ENCODE results near the gene PCDHB1. TPM values are rescaled to one million over a fixed set of nuclear protein-coding genes. Genes with fewer than 3 reads are reported as not detected.

PCDHB1 gene
- total RNA-seq, 1 experiment from 2014 or later = 0.07 TPM

GRCh38 chr5:141082228-141082627, 31.1 kb downstream of the PCDHB1 start:
- H2AFZ ChIP-seq (ENCODE audit: low read length) = no peak overlapping the region
- no peak overlapping the region for H3K56ac ChIP-seq (ENCODE audit: insufficient read length, low read depth, low read length)
- no peak overlapping the region for H3K27ac ChIP-seq (ENCODE audit: insufficient read length, low read depth, low read length)
- no peaks in the 10 kb centered on the region for H3K79me1 ChIP-seq (ENCODE audit: insufficient read depth, low read depth, low read length, poor library complexity, severe bottlenecking)
- no peak overlapping the region for H2AK5ac ChIP-seq (ENCODE audit: insufficient read length, low read length)
- no peaks in the 10 kb centered on the region for H4K20me1 ChIP-seq (ENCODE audit: control insufficient read depth, insufficient read depth, insufficient read length)
- H2BK20ac ChIP-seq (ENCODE audit: low read depth, low read length, poor library complexity, severe bottlenecking) = no peak overlapping the region
- no peaks in the 10 kb centered on the region; the same call in 1 of the 2 replicates for H3K4me1 ChIP-seq (ENCODE audit: insufficient read depth, low read length)
- H3K4ac ChIP-seq (ENCODE audit: low read depth, low read length) = no peak overlapping the region
- no peak overlapping the region for H2BK12ac ChIP-seq (ENCODE audit: insufficient read length, low read depth, low read length)
- TF ChIP-seq CTCF (conservative IDR thresholded peaks at IDR 0.05) = no peak
- no peak overlapping the region for H3K18ac ChIP-seq (ENCODE audit: insufficient read length, low read depth, low read length)
- Mint-ChIP-seq H3K36me3 (ENCODE audit: insufficient read depth in 1 of 3, low read depth in 3 of 3) (peaks cover 0 to 6% (median 4%) of the 10 kb centered on the region in 3 experiments; a peak in 3 of 7 replicates), H3K27me3 (ENCODE audit: low read depth) (peaks cover 4% of the 10 kb centered on the region), H3K4me3 (no peak overlapping the region), H3K4me1 (peaks cover 4 to 6% of the 10 kb centered on the region in 2 experiments; a peak in 3 of 4 replicates), H3K9me3 (peaks cover 2 to 4% of the 10 kb centered on the region in 2 experiments; a peak in 2 of 5 replicates), H3K27ac (no peak overlapping the region)
- H2BK5ac ChIP-seq (ENCODE audit: insufficient read length, low read length) = no peak overlapping the region
- H4K8ac ChIP-seq (replicated peaks; ENCODE audit: insufficient read length, low read depth, low read length) = no peak overlapping the region
- H3K9ac ChIP-seq (ENCODE audit: extremely low read depth, insufficient read length, low read length) = no peak overlapping the region
- H3T11ph ChIP-seq (ENCODE audit: low read length) = no peak overlapping the region
- no peaks in the 10 kb centered on the region for H3K9me3 ChIP-seq (ENCODE audit: control insufficient read depth, low read depth, low read length)
- no peak overlapping the region for H4K5ac ChIP-seq (ENCODE audit: insufficient read length, low read depth, low read length)
- no peaks in the 10 kb centered on the region for H3K79me2 ChIP-seq (ENCODE audit: insufficient read depth, low read length)
- no peak overlapping the region for H3K23ac ChIP-seq (ENCODE audit: insufficient read length, low read depth, low read length)
- no peak overlapping the region for H2BK120ac ChIP-seq (ENCODE audit: low read depth, low read length, poor library complexity, severe bottlenecking)
- no peak for DNase-seq
- peaks cover 4% of the 10 kb centered on the region for H3K23me2 ChIP-seq (ENCODE audit: insufficient read length, low read depth, low read length, poor library complexity, severe bottlenecking)
- H3K27me3 ChIP-seq (ENCODE audit: insufficient read depth, low read length) = no peaks in the 10 kb centered on the region
- H3K4me2 ChIP-seq (ENCODE audit: insufficient read depth, insufficient read length, low read length) = no peak overlapping the region
- H3K14ac ChIP-seq (ENCODE audit: insufficient read depth, low read length) = no peak overlapping the region
- H2BK15ac ChIP-seq (ENCODE audit: low read depth, low read length) = no peak overlapping the region
- no peak overlapping the region for H4K91ac ChIP-seq (ENCODE audit: insufficient read length, low read depth, low read length)
